ENCODE measurements around the gene C2CD2.

C2CD2 gene

DNA sequence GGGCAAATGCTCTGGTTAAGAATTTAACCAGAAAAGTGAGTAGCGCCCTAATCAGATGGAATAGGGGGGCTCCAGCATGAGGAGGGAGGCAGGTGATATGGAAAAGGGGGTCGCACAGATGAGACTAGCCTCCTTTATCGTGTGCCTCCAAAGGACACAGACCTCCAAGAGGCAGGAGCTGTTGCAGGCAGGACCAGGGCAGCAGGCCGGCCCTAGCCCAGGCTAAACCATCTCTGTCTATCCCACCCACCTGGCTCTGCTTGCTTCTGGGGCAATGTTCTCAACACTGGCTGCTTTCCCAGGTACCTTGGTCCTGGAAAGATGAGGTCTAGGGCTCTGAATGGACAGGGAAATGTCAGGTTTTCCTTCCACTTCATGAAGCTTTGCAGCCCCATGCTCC lies 36.3 kb downstream of the C2CD2 start:
- no peak overlapping the region for H3K4me3 ChIP-seq (ENCODE audit: low read depth, low read length)
- TF ChIP-seq, protein P1, sequence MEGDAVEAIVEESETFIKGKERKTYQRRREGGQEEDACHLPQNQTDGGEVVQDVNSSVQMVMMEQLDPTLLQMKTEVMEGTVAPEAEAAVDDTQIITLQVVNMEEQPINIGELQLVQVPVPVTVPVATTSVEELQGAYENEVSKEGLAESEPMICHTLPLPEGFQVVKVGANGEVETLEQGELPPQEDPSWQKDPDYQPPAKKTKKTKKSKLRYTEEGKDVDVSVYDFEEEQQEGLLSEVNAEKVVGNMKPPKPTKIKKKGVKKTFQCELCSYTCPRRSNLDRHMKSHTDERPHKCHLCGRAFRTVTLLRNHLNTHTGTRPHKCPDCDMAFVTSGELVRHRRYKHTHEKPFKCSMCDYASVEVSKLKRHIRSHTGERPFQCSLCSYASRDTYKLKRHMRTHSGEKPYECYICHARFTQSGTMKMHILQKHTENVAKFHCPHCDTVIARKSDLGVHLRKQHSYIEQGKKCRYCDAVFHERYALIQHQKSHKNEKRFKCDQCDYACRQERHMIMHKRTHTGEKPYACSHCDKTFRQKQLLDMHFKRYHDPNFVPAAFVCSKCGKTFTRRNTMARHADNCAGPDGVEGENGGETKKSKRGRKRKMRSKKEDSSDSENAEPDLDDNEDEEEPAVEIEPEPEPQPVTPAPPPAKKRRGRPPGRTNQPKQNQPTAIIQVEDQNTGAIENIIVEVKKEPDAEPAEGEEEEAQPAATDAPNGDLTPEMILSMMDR (IDR thresholded peaks at IDR 0.05; ENCODE audit: low read depth, low read length) = no peak

DNA sequence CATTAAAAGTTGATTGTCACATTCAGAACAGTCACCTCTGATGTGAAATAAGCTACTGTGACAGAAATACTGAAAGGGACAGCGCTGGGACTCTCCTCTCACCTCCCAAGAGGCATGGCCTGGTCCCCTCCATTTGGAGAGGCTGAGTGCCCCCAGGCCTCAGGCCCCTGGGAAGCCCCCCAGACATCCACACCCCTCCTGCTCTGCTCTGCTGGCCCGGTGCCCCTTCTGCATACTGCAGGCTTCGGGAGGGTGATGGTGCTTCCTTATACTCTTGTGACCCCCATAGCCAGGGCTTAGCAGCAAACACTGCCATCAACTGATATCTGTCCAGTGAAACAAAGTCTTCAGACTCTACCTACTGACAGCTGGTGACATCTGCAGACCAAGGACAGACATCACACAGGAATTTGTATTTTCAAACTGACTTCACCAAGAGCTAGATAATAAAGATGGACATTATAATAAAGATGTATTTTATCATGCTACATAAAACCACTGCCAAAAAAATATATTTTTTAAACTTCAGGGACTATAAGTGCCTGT lies 36.9 kb downstream of the C2CD2 start:
- TF ChIP-seq, protein P1 (IDR thresholded peaks at IDR 0.05; ENCODE audit: low read depth, low read length) = no peak
- no peak overlapping the region for H3K4me3 ChIP-seq (ENCODE audit: low read depth, low read length)

DNA sequence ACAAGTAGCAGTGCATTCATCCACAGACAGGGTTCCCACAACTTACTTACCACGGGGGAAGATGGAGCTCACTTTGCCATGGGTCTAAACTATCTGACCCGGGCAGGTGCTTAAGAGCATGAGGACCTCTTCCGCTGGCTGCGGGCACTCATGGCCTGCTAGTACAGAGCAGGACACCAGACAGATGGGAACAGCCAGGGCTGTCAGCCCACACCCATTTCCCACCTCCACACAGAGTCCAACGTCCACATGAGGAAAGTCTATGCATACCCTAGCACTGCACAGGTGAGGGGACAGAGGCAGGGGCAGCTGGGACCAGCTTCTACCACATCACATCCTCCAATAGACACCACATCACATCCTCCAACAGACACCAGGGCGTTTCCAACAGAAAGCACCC lies 38.9 kb downstream of the C2CD2 start:
- TF ChIP-seq, protein P1 (IDR thresholded peaks at IDR 0.05; ENCODE audit: low read depth, low read length) = no peak
- no peak overlapping the region for H3K4me3 ChIP-seq (ENCODE audit: low read depth, low read length)

DNA sequence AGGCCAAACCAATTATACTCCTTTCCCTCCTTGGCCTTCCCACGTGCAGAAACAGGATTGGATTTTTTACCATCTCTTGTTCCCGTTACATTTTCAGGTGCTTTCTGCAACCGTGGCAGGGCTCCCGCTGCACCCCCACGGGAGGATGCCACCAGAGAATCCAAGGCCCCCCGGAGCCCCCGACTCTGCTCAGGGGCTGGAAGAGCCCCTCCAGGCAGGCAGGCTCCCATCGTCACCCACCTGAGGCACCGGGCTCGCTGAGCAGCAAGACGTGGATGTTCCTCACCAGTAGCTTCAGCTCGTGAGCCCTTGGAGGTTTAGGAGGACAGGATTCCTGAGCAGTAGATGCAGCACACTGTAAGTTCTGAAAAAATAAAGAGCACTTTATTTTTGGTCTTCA lies 39.5 kb downstream of the C2CD2 start:
- TF ChIP-seq, protein P1 (IDR thresholded peaks at IDR 0.05; ENCODE audit: low read depth, low read length) = no peak
- no peak overlapping the region for H3K4me3 ChIP-seq (ENCODE audit: low read depth, low read length)

DNA sequence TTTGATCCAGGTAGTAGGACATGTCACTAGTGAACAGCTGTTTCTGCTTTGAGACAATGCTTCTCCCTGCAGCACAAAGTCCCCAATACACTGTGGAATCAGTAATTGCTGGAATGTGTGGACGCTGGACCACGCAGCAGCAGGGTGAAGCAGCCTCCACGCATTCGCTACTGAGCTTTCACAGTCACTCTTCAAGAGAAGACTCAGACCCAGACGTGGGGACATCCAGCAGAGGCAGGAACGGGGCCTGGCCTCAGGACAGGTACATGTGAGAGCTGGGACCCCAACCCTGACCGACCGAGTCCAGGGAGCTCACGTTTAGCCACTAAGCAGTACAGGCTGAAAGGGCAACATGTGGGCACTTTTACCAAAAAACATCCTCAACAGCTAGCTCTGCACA lies 40.6 kb downstream of the C2CD2 start:
- TF ChIP-seq, protein P1 (IDR thresholded peaks at IDR 0.05; ENCODE audit: low read depth, low read length) = no peak
- no peak overlapping the region for H3K4me3 ChIP-seq (ENCODE audit: low read depth, low read length)

DNA sequence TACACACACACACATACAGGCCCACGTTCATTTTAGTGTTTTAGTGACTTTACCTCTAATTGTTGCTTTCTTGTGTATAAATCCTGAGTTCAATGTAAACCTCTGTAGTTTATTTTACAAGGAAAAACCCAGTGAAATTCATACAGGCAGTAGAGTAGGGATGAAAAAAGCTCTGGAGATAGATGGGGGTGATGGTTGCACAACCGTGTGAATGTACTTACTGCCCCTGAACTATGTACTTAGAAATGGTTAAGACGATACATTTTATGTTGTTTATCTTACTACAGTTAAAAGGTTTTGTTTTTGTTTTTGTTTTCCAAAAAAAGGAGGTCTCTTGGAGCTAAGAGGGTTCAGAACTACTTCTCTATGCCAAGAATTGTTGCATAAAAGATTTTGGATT lies 45.0 kb downstream of the C2CD2 start:
- TF ChIP-seq, protein P1 (IDR thresholded peaks at IDR 0.05; ENCODE audit: low read depth, low read length) = no peak
- H3K4me3 ChIP-seq (ENCODE audit: low read depth, low read length) = no peak overlapping the region

DNA sequence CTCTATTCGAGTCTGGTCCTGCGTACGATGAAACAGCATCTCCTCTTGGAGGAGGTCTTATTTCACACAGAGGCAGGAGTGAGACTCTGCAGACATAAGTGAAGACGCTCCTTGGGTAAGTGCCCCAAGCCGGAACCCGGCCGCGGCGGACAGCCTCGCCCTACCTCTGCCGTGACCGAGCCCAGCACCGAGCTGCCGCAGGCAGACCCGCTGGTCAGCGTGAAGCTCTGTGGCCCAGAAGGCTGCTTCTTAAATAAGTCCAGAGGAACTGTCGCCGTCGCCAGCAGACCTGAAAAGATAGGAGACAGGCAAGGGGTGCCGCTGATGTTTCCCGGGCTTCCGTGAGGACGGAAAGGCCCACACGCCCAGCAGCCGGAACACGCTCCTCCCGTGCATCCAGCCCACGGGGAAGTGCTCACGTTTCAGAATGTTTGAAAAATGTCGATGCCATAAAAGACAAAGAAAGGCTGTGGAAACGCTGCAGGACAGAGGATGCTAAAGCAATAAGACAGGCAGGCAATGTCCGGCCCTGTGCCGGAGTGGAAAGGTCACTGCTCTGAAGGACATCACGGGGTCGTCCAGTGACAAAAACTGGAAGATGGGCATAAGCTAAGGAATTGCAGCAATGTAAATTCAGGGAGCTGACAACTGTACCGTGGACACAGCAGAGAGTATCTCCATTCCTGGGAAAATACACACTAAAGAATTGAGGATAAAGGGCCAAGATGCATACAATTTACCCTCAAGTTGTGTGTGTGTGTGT lies 46.1 kb downstream of the C2CD2 start:
- TF ChIP-seq, protein P1 (IDR thresholded peaks at IDR 0.05; ENCODE audit: low read depth, low read length) = no peak
- H3K4me3 ChIP-seq (ENCODE audit: low read depth, low read length) = no peak overlapping the region

Data from WI38 (cell line).